GM19351 (cell line): Measurements from ENCODE around the gene SEMA3C.
"Not testable (repeated sequence)": the region's sequence is repeated elsewhere in the genome, so short reads cannot be mapped to it uniquely, and the experiment has no call there.

Experiments
- ATAC-seq: cut with Tn5 transposase; IDR thresholded peaks from one replicate; pipeline ENCODE4 v1.9.1; 2021; ENCODE audit warnings: mild to moderate bottlenecking, moderate library complexity; ENCODE audit not compliant: unreplicated experiment

Gene SEMA3C

DNA sequence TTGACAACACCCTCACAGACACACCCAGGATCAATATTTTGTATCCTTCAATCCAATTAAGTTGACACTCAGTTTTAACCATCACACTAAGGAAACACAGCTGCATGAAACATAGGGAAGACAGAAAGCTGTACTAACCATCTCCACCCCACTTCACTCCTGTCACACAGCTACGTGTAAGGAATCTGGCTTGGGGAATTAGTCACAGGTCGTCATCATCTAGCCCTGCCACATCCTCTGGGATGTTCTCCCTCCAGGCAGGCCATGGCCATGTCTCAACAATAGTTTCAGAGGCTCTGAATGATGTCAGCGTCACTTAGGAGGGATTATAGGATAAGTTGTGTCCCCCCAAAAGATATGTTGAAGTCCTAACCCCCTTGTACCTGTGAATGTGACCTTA lies 10.8 kb upstream of the SEMA3C start:
- no peak for ATAC-seq

DNA sequence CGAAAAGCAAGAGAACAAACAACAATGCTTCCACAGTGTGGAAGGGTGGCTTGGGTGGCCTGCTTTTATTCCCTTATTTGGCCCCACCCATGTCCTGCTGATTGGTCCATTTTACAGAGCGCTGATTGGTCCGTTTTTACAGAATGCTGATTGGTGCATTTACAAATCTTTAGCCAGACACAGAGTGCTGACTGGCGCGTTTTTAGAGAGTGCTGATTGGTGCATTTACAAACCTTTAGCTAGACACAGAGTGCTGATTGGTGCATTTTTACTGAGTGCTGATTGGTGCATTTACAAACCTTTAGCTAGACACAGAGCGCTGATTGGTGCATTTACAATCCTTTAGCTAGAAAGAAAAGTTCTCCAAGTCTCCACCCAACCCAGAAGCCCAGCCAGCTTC lies 8.1 kb upstream of the SEMA3C start:
- not testable (repeated sequence) for ATAC-seq

- no peak for ATAC-seq
Measured at GRCh38 chr7:80924090-80924489, 5.2 kb upstream of the SEMA3C start.

- ATAC-seq, result no peak
Measured at GRCh38 chr7:80923211-80923612, 4.4 kb upstream of the SEMA3C start.

GRCh38 chr7:80922253-80923049 lies 3.6 kb upstream of the SEMA3C start:
- no peak for ATAC-seq

DNA sequence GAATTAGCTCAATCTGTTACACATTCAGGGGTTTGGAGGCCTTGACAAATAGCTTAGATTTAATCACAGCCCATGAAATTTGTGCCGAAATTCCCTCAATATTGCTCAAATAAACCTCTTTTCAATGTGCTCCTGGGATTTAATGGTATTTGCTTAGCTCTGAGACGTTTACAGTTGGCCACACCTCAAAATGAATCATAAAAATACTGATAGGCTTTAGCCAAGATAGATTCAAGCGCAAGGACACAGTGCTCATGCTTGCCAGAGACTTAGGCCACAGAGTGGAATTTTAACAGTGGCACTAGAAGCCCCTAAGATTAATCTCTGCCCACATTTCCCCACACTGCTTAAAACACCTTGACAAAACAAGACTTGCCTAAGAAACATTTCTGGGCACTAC lies 2.3 kb upstream of the SEMA3C start:
- no peak for ATAC-seq

GRCh38 chr7:80918399-80918798 lies 452 bp downstream of the SEMA3C start:
- no peak for ATAC-seq

- no peak for ATAC-seq
Measured at GRCh38 chr7:80916770-80917741, 1.8 kb downstream of the SEMA3C start.

DNA sequence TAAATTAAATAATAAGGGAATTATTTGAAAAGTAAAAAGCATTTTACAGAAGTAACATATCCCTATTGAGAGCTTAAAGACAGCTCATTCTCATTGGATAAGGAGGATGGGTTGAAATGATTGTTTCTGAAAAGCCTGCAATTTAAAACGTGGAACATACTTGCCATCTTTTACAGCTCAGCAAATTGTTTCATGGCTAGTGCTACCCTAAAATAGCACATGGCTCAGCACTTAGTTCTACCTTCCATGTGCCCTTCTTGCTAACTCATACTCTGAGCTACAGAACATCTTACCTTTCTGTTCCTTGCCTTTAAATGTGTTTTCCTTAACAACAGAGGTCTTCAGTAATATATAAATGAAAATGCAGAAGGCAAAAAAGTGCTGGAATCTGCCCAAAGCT lies 8.6 kb downstream of the SEMA3C start:
- no peak for ATAC-seq

DNA sequence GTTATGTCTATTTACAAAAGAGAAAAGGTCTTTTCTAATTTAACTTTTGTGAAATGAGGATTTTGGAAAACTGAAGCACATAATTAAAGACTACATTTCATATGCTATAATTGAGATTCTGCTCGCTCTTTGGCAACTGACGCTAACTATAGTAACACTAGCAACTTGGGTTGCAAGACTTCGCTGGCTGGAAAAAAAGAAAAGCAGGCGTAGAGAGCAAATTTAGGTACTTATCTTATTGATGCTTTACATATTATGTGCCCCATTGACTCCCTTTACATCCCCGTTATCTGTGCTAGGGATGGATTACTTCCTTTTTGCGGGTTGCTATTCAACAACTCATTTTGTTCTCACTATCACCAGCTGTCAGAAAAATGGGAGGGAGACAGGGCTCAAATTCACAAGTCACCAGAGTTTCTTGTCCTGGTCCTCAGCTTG lies 10.5 kb downstream of the SEMA3C start:
- ATAC-seq, result no peak

DNA sequence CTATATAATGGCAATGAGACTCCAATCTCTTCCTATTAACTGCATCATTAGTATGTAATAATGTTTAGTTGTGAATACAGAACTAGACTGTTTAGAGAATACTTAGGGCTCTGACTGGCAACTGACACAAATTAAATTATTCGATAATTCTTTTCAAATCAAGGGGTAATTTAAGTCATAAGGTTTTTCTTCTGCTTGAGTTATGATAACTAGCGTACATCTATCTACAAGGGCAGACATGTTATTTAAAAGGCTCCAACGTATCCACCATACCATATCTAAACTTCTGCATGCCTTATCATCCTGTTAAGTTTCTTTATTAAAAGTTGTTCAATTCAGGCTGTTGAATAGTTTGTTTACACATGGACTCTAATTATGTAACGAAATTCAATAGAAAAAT lies 11.2 kb downstream of the SEMA3C start:
- ATAC-seq, result no peak

GRCh38 chr7:80907141-80907601 lies 11.7 kb downstream of the SEMA3C start:
- ATAC-seq, result no peak

GRCh38 chr7:80905334-80905733 lies 13.5 kb downstream of the SEMA3C start:
- no peak for ATAC-seq

- no peak for ATAC-seq
Measured at GRCh38 chr7:80902716-80903308, 16.0 kb downstream of the SEMA3C start.

DNA sequence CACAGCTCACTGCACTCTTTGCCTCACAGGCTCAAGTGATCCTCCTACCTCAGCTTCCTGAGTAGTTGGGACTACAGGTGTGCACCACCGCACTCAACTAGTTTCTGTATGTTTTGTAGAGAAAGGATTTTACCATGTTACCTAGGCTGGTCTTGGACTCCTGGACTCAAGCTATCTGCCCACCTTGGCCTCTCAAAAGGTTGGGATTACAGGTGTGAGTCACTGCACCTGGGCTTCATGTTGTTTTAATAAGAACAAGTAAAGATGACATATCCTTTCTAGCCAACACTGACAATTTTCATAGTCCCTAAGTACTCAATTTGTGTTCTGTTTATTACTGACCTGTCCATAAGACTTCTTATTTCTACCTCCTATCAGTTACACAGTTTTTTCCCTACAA lies 16.8 kb downstream of the SEMA3C start:
- ATAC-seq, result no peak

GRCh38 chr7:80900583-80901576 lies 18.0 kb downstream of the SEMA3C start:
- ATAC-seq, result no peak

DNA sequence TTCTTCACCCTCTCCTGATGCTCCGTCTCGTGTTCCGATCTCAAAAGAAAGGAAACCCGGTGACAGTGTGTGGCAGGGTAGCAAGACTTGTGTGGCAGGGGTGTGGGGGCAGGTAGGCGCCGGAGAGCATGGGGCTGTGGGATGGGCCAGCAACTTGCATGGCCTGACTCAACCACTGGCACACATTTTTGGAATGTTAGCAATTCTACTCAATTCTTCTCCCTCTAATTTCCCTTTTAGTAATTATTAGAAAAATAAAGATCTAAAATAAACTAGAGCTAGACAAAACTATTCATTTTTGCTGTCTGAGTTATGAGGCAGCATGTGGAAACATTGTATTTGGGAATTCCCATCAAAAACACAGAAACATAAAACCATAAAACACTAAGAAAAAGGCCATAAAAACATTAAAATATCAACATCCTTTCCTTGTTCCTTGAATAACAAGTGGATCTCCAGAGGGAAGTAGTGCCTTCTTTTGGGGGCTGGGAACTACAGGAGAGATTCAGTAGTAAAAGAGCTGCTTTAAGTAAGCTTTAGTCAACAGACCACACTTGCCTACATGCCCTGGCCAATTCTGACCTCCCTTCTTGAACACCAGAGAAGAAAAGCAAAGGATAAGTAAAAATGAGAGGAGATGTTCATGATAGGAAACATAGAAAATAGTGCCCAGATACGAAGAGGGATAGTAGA lies 21.8 kb downstream of the SEMA3C start:
- ATAC-seq, result no peak

DNA sequence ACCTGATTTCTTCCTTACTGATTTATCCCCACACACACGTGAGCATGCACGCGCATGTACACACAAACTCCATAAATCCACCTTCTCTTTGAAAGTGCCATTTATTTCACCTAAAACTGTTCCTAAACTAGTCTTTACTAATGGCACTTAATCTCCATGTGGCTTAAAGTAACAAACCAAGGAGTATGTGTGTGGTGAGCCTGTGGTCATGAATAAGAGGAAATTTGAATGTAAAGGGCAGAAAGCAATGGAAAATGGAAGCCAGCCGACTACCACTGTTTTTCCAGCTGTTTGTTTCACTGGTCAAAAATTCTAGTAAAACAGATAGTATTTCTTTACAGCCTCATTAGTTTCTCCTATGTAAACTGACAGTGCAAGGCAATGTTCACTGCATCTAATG lies 23.8 kb downstream of the SEMA3C start:
- no peak for ATAC-seq

- no peak for ATAC-seq
Measured at GRCh38 chr7:80891259-80891544, 27.6 kb downstream of the SEMA3C start.
